Epithelial cell of proximal tubule (primary cell): ENCODE data around the gene IYD. TPM values are rescaled to one million over a fixed set of nuclear protein-coding genes. Genes with fewer than 3 reads are reported as not detected.

ENCODE experiments used
- DNase-seq: peaks from one replicate; pipeline ENCODE4 v3.0.0-alpha.2; 2011; ENCODE audit warnings: low read depth
- H3K4me3 ChIP-seq: 2 replicates; pipeline ENCODE4 v1.5.1; 2011; ENCODE audit warnings: low read depth, mild to moderate bottlenecking, low read length
- total RNA-seq: library from RNA; depleted of rRNA; stranded (reverse); fragments of >200 nt; gene quantifications from 2 replicates; pipeline ENCODE4 v1.2.3, GENCODE V29; 2015
- TF ChIP-seq, protein P1 (sequence below): conservative IDR thresholded peaks from 2 replicates; pipeline ENCODE4 v1.5.1; 2012; ENCODE audit warnings: low read depth, mild to moderate bottlenecking, low read length

Gene IYD
- total RNA-seq, 1 donor from 2014 or later = not detected

DNA sequence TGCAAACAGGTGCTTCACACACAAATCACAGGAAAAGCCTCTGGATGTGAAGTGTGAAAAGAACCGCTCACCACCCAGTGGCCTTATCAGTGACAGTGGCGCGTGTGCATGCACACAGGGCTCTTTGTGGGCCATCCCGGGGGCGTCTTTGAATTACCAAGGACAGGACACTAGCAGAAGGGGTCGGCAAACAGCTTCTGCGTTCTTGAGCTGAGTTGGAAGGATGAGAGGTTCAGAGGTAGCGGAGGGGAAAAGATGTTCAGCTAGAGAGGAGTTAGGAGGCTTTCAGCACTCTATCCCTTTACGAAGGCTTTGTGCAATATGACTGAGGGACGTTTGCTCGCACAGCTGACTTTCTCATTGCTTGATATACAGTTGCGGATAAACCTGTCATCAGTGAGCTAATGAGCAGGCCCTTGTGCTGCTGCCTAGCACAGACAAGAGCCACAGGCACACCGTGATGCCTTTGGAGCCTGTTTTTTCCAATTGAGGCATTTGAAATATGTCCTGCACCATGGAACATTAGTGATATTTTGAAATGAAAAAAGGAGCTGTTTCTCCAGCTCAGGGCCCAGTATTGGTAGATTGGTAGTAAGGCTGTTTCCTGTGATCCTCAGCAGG lies 83.1 kb downstream of the IYD start:
- DNase-seq = no peak
- TF ChIP-seq, protein P1, sequence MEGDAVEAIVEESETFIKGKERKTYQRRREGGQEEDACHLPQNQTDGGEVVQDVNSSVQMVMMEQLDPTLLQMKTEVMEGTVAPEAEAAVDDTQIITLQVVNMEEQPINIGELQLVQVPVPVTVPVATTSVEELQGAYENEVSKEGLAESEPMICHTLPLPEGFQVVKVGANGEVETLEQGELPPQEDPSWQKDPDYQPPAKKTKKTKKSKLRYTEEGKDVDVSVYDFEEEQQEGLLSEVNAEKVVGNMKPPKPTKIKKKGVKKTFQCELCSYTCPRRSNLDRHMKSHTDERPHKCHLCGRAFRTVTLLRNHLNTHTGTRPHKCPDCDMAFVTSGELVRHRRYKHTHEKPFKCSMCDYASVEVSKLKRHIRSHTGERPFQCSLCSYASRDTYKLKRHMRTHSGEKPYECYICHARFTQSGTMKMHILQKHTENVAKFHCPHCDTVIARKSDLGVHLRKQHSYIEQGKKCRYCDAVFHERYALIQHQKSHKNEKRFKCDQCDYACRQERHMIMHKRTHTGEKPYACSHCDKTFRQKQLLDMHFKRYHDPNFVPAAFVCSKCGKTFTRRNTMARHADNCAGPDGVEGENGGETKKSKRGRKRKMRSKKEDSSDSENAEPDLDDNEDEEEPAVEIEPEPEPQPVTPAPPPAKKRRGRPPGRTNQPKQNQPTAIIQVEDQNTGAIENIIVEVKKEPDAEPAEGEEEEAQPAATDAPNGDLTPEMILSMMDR = no peak
- H3K4me3 ChIP-seq = no peak overlapping the region

- peak; percentile 27 for DNase-seq
Measured at GRCh38 chr6:150452428-150453243, 83.8 kb downstream of the IYD start.

DNA sequence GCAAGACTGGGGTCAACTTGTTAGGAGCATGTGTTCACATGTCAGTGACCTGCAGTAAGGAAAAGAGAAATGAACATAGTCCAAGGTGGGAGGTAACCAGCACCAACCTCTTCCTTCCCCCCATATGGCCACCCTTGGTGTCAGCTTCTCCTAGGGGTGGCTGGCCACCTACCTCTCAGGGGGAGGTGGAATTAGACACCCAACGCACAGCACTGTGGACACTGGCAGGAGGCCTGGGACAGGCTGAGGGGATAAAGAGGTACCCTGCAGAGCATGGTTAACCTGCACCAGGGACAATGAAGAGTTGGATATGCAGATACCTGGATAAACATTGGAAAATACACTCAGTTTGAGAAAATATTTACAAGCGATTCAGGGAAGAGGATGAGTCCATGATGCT lies 84.5 kb downstream of the IYD start:
- no peak for DNase-seq
- TF ChIP-seq, protein P1 = no peak
- H3K4me3 ChIP-seq = no peak overlapping the region

More at GRCh38 chr6:150452428-150453243, 83.8 kb downstream of the IYD start:
- TF ChIP-seq, protein P1 = no peak
- no peak overlapping the region for H3K4me3 ChIP-seq

Other genes with a start within 250 kb of the IYD start
- 26.3 and 27.0 TPM in 2 replicates for gene PPP1R14C, start 226.0 kb upstream of the IYD start, total RNA-seq
- gene PLEKHG1, start 230.9 kb downstream of the IYD start, total RNA-seq = 3.8 and 12.1 TPM in 2 replicates